ENCODE measurements around the gene EFS. TPM values are rescaled to one million over a fixed set of nuclear protein-coding genes. Genes with fewer than 3 reads are reported as not detected.

Gene EFS
- total and polyA plus RNA-seq, 10 of the 15 experiments (the other 5 are each of a cell fraction or from before 2014, with no cell fraction given), result 0.08 TPM; not detected in 9

- TF ChIP-seq E4F1 (IDR thresholded peaks at IDR 0.05; ENCODE audit: borderline replicate concordance, partially characterized antibody), result no peak
- TF ChIP-seq ZSCAN29 (IDR thresholded peaks at IDR 0.05), result no peak
- no peak for TF ChIP-seq SMAD1 (IDR thresholded peaks at IDR 0.05; ENCODE audit: low read depth, partially characterized antibody)
- no peak for TF ChIP-seq SIN3A (IDR thresholded peaks at IDR 0.05; ENCODE audit: low read depth, low read length)
- TF ChIP-seq PML (IDR thresholded peaks at IDR 0.05; ENCODE audit: low read length), result no peak
- TF ChIP-seq ETV6 (conservative IDR thresholded peaks at IDR 0.05 in 1 of 2, IDR thresholded peaks at IDR 0.05 in 1 of 2; ENCODE audit: borderline replicate concordance in 1 of 2, low read depth in 1 of 2), result no peak
- no peak for TF ChIP-seq EED (IDR thresholded peaks at IDR 0.05; ENCODE audit: low read depth)
- no peak for TF ChIP-seq TCF3 (IDR thresholded peaks at IDR 0.05; ENCODE audit: borderline replicate concordance, insufficient read depth, low read depth, low read length)
- no peak for TF ChIP-seq JUND (IDR thresholded peaks at IDR 0.05; ENCODE audit: low read depth, low read length)
- TF ChIP-seq ATF2 (IDR thresholded peaks at IDR 0.05; ENCODE audit: low read length), result no peak
- TF ChIP-seq KDM1A (IDR thresholded peaks at IDR 0.05; ENCODE audit: borderline replicate concordance), result no peak
- no peak for TF ChIP-seq ZNF622 (IDR thresholded peaks at IDR 0.05)
Measured at GRCh38 chr14:23399591-23399990, 34.6 kb upstream of the EFS start (continued).
